Mucosa of descending colon (tissue), 3 donors: ENCODE measurements around the gene GALT. TPM values are rescaled to one million over a fixed set of nuclear protein-coding genes. Genes with fewer than 3 reads are reported as not detected.
A peak's percentile ranks its signal among the peaks of the same experiment; 100 is the strongest.

ENCODE experiments used
- ATAC-seq: fragments of 200-7000 bp; cut with Tn5 transposase; one replicate; pipeline ENCODE4 v1.9.1; 2020; ENCODE audit warnings: mild to moderate bottlenecking, moderate library complexity
- DNase-seq, 3 donors: peaks; one replicate each; pipeline ENCODE4 v3.0.0-alpha.2; 2020
- H3K36me3 ChIP-seq: fragments of 200-600 bp; one replicate; pipeline ENCODE4 v1.8.0; 2021; ENCODE audit warnings: low read depth, mild to moderate bottlenecking
- H3K4me1 ChIP-seq: fragments of 200-600 bp; one replicate; pipeline ENCODE4 v1.8.0; 2021; ENCODE audit warnings: low read depth, mild to moderate bottlenecking
- H3K4me3 ChIP-seq: fragments of 200-600 bp; one replicate; pipeline ENCODE4 v1.8.0; 2021; ENCODE audit warnings: mild to moderate bottlenecking
- H3K9me3 ChIP-seq: fragments of 200-600 bp; one replicate; pipeline ENCODE4 v1.8.0; 2021; ENCODE audit warnings: mild to moderate bottlenecking
- intact Hi-C, 2 donors: fragments of 100-400 bp; cut with DNase I in 1 of 2; cut with micrococcal nuclease in 1 of 2; formaldehyde crosslinking; loops; one replicate each; pipeline versions ENCODE4 v1.11.0 to v1.11.1; 2022; cut with DNase I, micrococcal nuclease
- total RNA-seq, 3 donors: library from RNA; stranded (reverse); fragmentation: NEBNext Ultra II Directional in 2 of 3; extraction: Animal tissue kit (Norgen Biotek cat#: 25700) in 2 of 3; gene quantifications; one replicate each; pipeline versions ENCODE4 v1.2.1 to v1.2.4, GENCODE V29; 2021 to 2023
- TF ChIP-seq, protein P1 (sequence below): fragments of 200-600 bp; IDR thresholded peaks from one replicate; pipeline ENCODE4 v1.8.0; 2022; ENCODE audit warnings: antibody characterized with exemption, mild to moderate bottlenecking
- donor health status: DM: no; HTN: no; CAD: no; lungs with moderate emphysema.
- donor health status: DM: no; HTN: no; CAD: no.
- donor health status: DM: no; HTN: yes; CAD: no.

GALT gene
- total RNA-seq, 3 donors from 2014 or later: 42.0 to 85.6 (median 63.3) TPM

DNA sequence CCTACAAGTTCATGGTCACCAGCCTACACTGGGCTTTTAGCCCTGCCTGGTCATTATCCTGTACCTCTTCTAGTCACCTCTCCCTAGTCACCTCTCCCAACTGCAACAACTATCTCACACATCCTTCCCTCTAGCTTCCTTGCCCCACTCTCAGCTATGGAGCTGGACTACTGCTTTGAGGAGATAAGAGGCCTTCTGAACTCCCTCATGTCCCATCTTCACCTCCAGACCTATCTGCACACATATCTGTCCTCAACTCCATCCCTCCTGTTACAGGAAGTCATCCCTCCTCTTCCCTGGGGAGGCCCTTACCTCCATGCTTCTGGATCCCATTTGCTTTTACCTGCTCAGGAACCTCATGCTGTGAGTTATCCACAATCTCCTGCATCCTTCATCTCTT is 40.3 kb upstream of the GALT start:
- DNase-seq (no peak), ATAC-seq (no peak)
- TF ChIP-seq, protein P1, sequence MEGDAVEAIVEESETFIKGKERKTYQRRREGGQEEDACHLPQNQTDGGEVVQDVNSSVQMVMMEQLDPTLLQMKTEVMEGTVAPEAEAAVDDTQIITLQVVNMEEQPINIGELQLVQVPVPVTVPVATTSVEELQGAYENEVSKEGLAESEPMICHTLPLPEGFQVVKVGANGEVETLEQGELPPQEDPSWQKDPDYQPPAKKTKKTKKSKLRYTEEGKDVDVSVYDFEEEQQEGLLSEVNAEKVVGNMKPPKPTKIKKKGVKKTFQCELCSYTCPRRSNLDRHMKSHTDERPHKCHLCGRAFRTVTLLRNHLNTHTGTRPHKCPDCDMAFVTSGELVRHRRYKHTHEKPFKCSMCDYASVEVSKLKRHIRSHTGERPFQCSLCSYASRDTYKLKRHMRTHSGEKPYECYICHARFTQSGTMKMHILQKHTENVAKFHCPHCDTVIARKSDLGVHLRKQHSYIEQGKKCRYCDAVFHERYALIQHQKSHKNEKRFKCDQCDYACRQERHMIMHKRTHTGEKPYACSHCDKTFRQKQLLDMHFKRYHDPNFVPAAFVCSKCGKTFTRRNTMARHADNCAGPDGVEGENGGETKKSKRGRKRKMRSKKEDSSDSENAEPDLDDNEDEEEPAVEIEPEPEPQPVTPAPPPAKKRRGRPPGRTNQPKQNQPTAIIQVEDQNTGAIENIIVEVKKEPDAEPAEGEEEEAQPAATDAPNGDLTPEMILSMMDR: no peak
- H3K9me3 ChIP-seq: no peaks in the 10 kb centered on the region
- no peaks in the 10 kb centered on the region for H3K36me3 ChIP-seq
- intact Hi-C loops: no loop called here
- H3K4me1 ChIP-seq: peaks cover 4% of the 10 kb centered on the region
- H3K4me3 ChIP-seq: no peak overlapping the region

- ATAC-seq (peak; percentile 67), DNase-seq (no peak)
- Histone ChIP-seq H3K9me3 (no peaks in the 10 kb centered on the region), H3K4me1 (peaks cover 4% of the 10 kb centered on the region), H3K36me3 (no peaks in the 10 kb centered on the region), H3K4me3 (no peak overlapping the region)
- intact Hi-C loops: no loop called here
- TF ChIP-seq, protein P1: no peak
Observed at GRCh38 chr9:34606905-34607304, 39.6 kb upstream of the GALT start.

GRCh38 chr9:34607331-34607730 is 39.1 kb upstream of the GALT start:
- H3K4me3 ChIP-seq: no peak overlapping the region
- peaks cover 4% of the 10 kb centered on the region for H3K4me1 ChIP-seq
- intact Hi-C loops: no loop called here
- DNase-seq (no peak), ATAC-seq (no peak)
- no peaks in the 10 kb centered on the region for H3K36me3 ChIP-seq
- H3K9me3 ChIP-seq: no peaks in the 10 kb centered on the region
- TF ChIP-seq, protein P1: no peak

DNA sequence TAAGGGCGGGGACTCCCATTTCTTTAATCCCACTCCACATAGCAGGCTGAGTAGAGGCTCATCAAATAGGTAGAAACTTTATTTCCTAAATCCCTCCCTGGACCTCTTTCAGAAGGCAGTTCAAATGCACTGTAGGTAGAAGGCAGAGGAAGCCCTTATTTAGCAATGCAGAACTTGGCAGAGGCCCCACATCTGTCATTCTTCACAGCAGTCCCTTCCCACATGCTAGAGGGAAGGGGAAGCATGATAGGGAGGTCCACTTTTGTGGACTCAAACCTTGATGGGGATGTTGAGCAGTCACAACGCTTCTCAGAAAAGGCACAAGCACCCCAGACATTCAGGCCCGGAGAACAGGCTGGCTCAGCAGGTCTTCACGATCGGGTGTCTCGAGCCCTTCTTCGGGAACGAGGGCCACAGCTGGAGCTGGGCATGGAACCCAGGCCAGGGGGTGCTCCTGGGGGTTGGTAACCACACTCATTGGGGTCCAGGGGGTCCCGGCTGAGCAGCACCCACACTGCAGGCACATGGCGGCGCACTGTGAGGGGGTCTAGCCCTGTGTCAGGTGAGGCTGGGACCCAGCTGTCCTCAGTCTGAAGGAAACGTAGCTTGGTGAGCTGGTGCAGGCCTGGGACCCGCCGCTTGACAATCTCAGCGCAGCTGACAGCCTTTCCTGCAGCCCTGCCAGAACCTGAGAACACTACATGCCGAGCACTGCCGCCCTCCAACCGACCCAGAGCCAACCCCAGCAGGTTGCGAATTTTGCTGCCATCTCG is 35.9 kb upstream of the GALT start:
- Histone ChIP-seq H3K4me1 (peaks cover 4% of the 10 kb centered on the region), H3K36me3 (no peaks in the 10 kb centered on the region), H3K4me3 (no peak overlapping the region), H3K9me3 (no peaks in the 10 kb centered on the region)
- intact Hi-C loops: no loop called here
- TF ChIP-seq, protein P1: no peak
- ATAC-seq (no peak), DNase-seq (peak in 1 of 3 donors; percentile 62)

- TF ChIP-seq, protein P1: no peak
- Histone ChIP-seq H3K9me3 (no peaks in the 10 kb centered on the region), H3K36me3 (no peaks in the 10 kb centered on the region), H3K4me3 (peak overlapping the region; percentile 48), H3K4me1 (peaks cover 4% of the 10 kb centered on the region)
- peak; percentile 37 for ATAC-seq
- intact Hi-C loops: no loop called here
- peak in 1 of 3 donors; percentile 42 for DNase-seq
Observed at GRCh38 chr9:34611251-34611810, 35.1 kb upstream of the GALT start.
